Dedifferentiated amniotic fluid mesenchymal stem cell (primary cell): ENCODE measurements around the gene PDC.
"Not testable (repeated sequence)": the region's sequence is repeated elsewhere in the genome, so short reads cannot be mapped to it uniquely, and the experiment has no call there.

Experiments used
- DNase-seq: peaks from one replicate; pipeline ENCODE4 v3.0.0-alpha.2; 2016; ENCODE audit errors: extremely low spot score

Gene PDC

DNA sequence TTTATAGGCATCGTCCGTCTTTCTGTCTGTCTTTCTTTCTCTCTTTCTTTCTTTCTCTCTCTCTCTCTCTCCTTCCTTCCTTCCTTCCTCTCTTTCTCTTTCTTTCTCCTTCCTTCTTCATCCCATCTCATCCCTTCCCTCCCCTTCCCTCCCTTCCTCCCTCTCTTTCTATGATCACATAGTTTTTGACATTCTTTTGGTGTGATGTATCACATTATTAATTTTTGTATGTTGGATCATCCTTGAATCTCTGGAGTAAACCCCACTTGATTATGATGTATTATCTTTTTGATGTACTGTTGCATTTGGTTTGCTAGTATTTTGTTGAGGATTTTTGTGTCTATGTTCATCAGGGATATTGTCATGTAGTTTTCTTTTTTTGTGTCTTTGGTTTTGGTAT, 59.5 kb downstream of the PDC start:
- not testable (repeated sequence) for DNase-seq
